ENCODE data around the gene PRSS2.

GRCh38 chr7:142776206-142776844 is 5.6 kb downstream of the PRSS2 start:
- TF ChIP-seq TAF1 (IDR thresholded peaks at IDR 0.05; ENCODE audit: control insufficient read depth, extremely low read depth, insufficient read depth, low read length, severe bottlenecking) (no peak), EP300 (IDR thresholded peaks at IDR 0.05; ENCODE audit: low read length) (no peak), BMI1 (IDR thresholded peaks at IDR 0.05; ENCODE audit: low read length) (no peak), YY1 (IDR thresholded peaks at IDR 0.05; ENCODE audit: borderline replicate concordance in 1 of 3, control insufficient read depth in 1 of 3, extremely low read depth in 1 of 3, insufficient read depth in 3 of 3, insufficient read length in 1 of 3, insufficient replicate concordance in 2 of 3, low read depth in 1 of 3, low read length in 2 of 3) (no peak), CTCF (IDR thresholded peaks at IDR 0.05 in 2 of 3, conservative IDR thresholded peaks at IDR 0.05 in 1 of 3; ENCODE audit: insufficient read depth in 2 of 3, low read depth in 1 of 3, low read length in 3 of 3) (no peak), CTBP1 (IDR thresholded peaks at IDR 0.05; ENCODE audit: borderline replicate concordance) (no peak)

All from K562 (cell line).